HEK293 (cell line): Measurements from ENCODE around the gene PHLDB3.

Experiments
- CTCF ChIA-PET: fragments of 350-600 bp; formaldehyde crosslinking; extraction: SDS; loops from one replicate; lab custom pipeline; 2021; ENCODE audit warnings: antibody characterized with exemption; lab: Yijun Ruan, JAX
- POLR2A ChIA-PET: fragments of 300-600 bp; formaldehyde crosslinking; extraction: SDS; loops from one replicate; lab custom pipeline; 2020; ENCODE audit warnings: antibody characterized with exemption, inconsistent platforms; lab: Yijun Ruan, JAX
- H3K27ac ChIP-seq: fragments of 200-500 bp; sonication (Bioruptor generic); 2 replicates; pipeline ENCODE4 v1.5.1; 2014; ENCODE audit warnings: low read depth, low read length, control low read depth, inconsistent platforms; ENCODE audit errors: extremely low read depth
- H3K36me3 ChIP-seq, 2 experiments: fragments of 200-500 bp in 1 of 2; sonication (Bioruptor generic) in 1 of 2; 1 replicate in 1 of 2; 2 replicates in 1 of 2; pipeline ENCODE4 v1.5.1; 2014 to 2017; ENCODE audit warnings: inconsistent platforms in 2 of 2, low read length in 2 of 2; ENCODE audit not compliant: control insufficient read depth in 2 of 2, insufficient read depth in 1 of 2
- H3K4me1 ChIP-seq: fragments of 200-500 bp; sonication (Bioruptor generic); 2 replicates; pipeline ENCODE4 v1.5.1; 2014; ENCODE audit warnings: mild to moderate bottlenecking, low read length, inconsistent platforms; ENCODE audit not compliant: control insufficient read depth, insufficient read depth
- H3K4me3 ChIP-seq: 2 replicates; pipeline ENCODE4 v1.5.1; 2011; ENCODE audit warnings: low read depth, mild to moderate bottlenecking, control low read depth, low read length, moderate library complexity
- H3K9me3 ChIP-seq: fragments of 200-500 bp; sonication (Bioruptor generic); 2 replicates; pipeline ENCODE4 v1.5.1; 2014; ENCODE audit warnings: low read depth, low read length, inconsistent platforms; ENCODE audit not compliant: control insufficient read depth, insufficient read depth
- HIC1 ChIP-seq: fragments of 450-650 bp; formaldehyde crosslinking; IDR thresholded peaks from 2 replicates; pipeline ENCODE4 v1.5.1; 2016; ENCODE audit warnings: missing biosample characterization, missing genetic modification characterization
- KLF1 ChIP-seq: fragments of 450-650 bp; formaldehyde crosslinking; IDR thresholded peaks from 2 replicates; pipeline ENCODE4 v1.5.1; 2016; ENCODE audit warnings: missing biosample characterization, missing genetic modification characterization
- KLF8 ChIP-seq: fragments of 450-650 bp; formaldehyde crosslinking; IDR thresholded peaks from 2 replicates; pipeline ENCODE4 v1.5.1; 2016; ENCODE audit warnings: missing biosample characterization, missing genetic modification characterization
- PATZ1 ChIP-seq: fragments of 450-650 bp; formaldehyde crosslinking; IDR thresholded peaks from 2 replicates; pipeline ENCODE4 v1.5.1; 2016; ENCODE audit warnings: missing biosample characterization, missing genetic modification characterization
- ZBTB20 ChIP-seq: fragments of 450-650 bp; formaldehyde crosslinking; IDR thresholded peaks from 2 replicates; pipeline ENCODE4 v1.5.1; 2016; ENCODE audit warnings: missing biosample characterization, missing genetic modification characterization
- ZFHX2 ChIP-seq: fragments of 450-650 bp; formaldehyde crosslinking; conservative IDR thresholded peaks from 2 replicates; pipeline ENCODE4 v1.5.1; 2016; ENCODE audit warnings: missing biosample characterization, missing genetic modification characterization
- ZNF132 ChIP-seq: fragments of 450-650 bp; formaldehyde crosslinking; IDR thresholded peaks from 2 replicates; pipeline ENCODE4 v1.5.1; 2017; ENCODE audit warnings: missing biosample characterization, missing genetic modification characterization, borderline replicate concordance
- ZNF221 ChIP-seq: fragments of 450-650 bp; formaldehyde crosslinking; IDR thresholded peaks from 2 replicates; pipeline ENCODE4 v1.5.1; 2017; ENCODE audit warnings: missing biosample characterization, missing genetic modification characterization, borderline replicate concordance
- ZNF24 ChIP-seq: fragments of 450-650 bp; formaldehyde crosslinking; IDR thresholded peaks from 2 replicates; pipeline ENCODE4 v1.5.1; 2016; ENCODE audit warnings: missing biosample characterization, missing genetic modification characterization
- ZNF248 ChIP-seq: fragments of 450-650 bp; formaldehyde crosslinking; IDR thresholded peaks from 2 replicates; pipeline ENCODE4 v1.5.1; 2017; ENCODE audit warnings: missing biosample characterization, missing genetic modification characterization
- ZNF335 ChIP-seq: fragments of 450-650 bp; formaldehyde crosslinking; conservative IDR thresholded peaks from 2 replicates; pipeline ENCODE4 v1.5.1; 2016; ENCODE audit warnings: missing biosample characterization, missing genetic modification characterization
- ZNF341 ChIP-seq: fragments of 450-650 bp; formaldehyde crosslinking; IDR thresholded peaks from 2 replicates; pipeline ENCODE4; 2016; ENCODE audit warnings: low read depth, missing biosample characterization, missing genetic modification characterization
- ZNF518A ChIP-seq: fragments of 450-650 bp; formaldehyde crosslinking; conservative IDR thresholded peaks from 2 replicates; pipeline ENCODE4 v1.5.1; 2016; ENCODE audit warnings: low read depth, missing biosample characterization, missing genetic modification characterization
- ZNF555 ChIP-seq: fragments of 450-650 bp; formaldehyde crosslinking; conservative IDR thresholded peaks from 2 replicates; pipeline ENCODE4 v1.5.1; 2017; ENCODE audit warnings: missing biosample characterization, mild to moderate bottlenecking, missing genetic modification characterization, inconsistent platforms
- ZNF561 ChIP-seq: fragments of 450-650 bp; IDR thresholded peaks from 2 replicates; pipeline ENCODE4 v1.5.1; 2018; ENCODE audit warnings: missing biosample characterization, missing genetic modification characterization, borderline replicate concordance
- ZNF596 ChIP-seq: fragments of 450-650 bp; IDR thresholded peaks from 2 replicates; pipeline ENCODE4 v1.5.0; 2018; ENCODE audit warnings: missing biosample characterization, mild to moderate bottlenecking, missing genetic modification characterization, moderate library complexity
- ZNF600 ChIP-seq: fragments of 450-650 bp; formaldehyde crosslinking; IDR thresholded peaks from 2 replicates; pipeline ENCODE4 v1.5.1; 2016; ENCODE audit warnings: missing biosample characterization, missing genetic modification characterization
- ZNF610 ChIP-seq: fragments of 450-650 bp; formaldehyde crosslinking; IDR thresholded peaks from 2 replicates; pipeline ENCODE4 v1.5.1; 2016; ENCODE audit warnings: missing biosample characterization, missing genetic modification characterization, borderline replicate concordance
- ZNF626 ChIP-seq: fragments of 450-650 bp; sonication (Bioruptor Pico); formaldehyde crosslinking; IDR thresholded peaks from 2 replicates; pipeline ENCODE4 v1.5.1; 2018; ENCODE audit warnings: missing biosample characterization, missing genetic modification characterization, inconsistent platforms
- ZNF704 ChIP-seq: fragments of 450-650 bp; formaldehyde crosslinking; IDR thresholded peaks from 2 replicates; pipeline ENCODE4 v1.5.1; 2016; ENCODE audit warnings: missing biosample characterization, missing genetic modification characterization
- ZNF777 ChIP-seq: fragments of 450-650 bp; formaldehyde crosslinking; IDR thresholded peaks from 2 replicates; pipeline ENCODE4 v1.5.1; 2017; ENCODE audit warnings: missing biosample characterization, missing genetic modification characterization, borderline replicate concordance

The PHLDB3 gene

GRCh38 chr19:43525836-43526771, 21.6 kb upstream of the PHLDB3 start (continued):
- TF ChIP-seq PATZ1 (tag by site-specific recombination) (0 out of 2 replicates have a peak, but pooled peaks have one; percentile 39), ZBTB20 (tag by site-specific recombination) (peak; percentile 92; the same call in 1 of the 2 replicates), HIC1 (tag by site-specific recombination) (0 out of 2 replicates have a peak, but pooled peaks have one; percentile 22), ZNF555 (tag by site-specific recombination) (no peak), ZNF341 (tag by site-specific recombination) (0 out of 2 replicates have a peak, but pooled peaks have one; percentile 8)
- TF ChIP-seq, all 188 proteins: peak for 9

- H3K27ac ChIP-seq: 0 out of 2 replicates have a peak overlapping the region, but pooled peaks have one; percentile 14
- H3K4me3 ChIP-seq: no peak overlapping the region
- CTCF ChIA-PET: interaction anchor here (0.5 to 14.5 kb wide), 15 partner anchors 11 to 416 kb away, joined by 3 to 749 read pairs (median 5); partner anchors contain the start of genes IRGQ, PHLDB3 and XRCC1
- TF ChIP-seq ZNF777 (tag by site-specific recombination) (no peak; the same call in 1 of the 2 replicates), ZNF626 (tag by site-specific recombination) (no peak), ZNF221 (tag by site-specific recombination) (no peak), ZNF561 (tag by site-specific recombination) (no peak; the same call in 1 of the 2 replicates), ZNF610 (tag by site-specific recombination) (no peak), ZNF596 (tag by site-specific recombination) (peak; percentile 3; the same call in 1 of the 2 replicates), ZNF248 (tag by site-specific recombination) (no peak), ZNF600 (tag by site-specific recombination) (no peak), ZNF132 (tag by site-specific recombination) (no peak), ZFHX2 (tag by site-specific recombination) (peak; percentile 70), ZNF335 (tag by site-specific recombination) (peak; percentile 32), KLF8 (tag by site-specific recombination) (0 out of 2 replicates have a peak, but pooled peaks have one; percentile 37), KLF1 (no peak), ZNF704 (tag by site-specific recombination) (no peak), ZNF518A (no peak), ZNF341 (tag by site-specific recombination) (no peak), ZNF24 (no peak)
These were observed 20.6 kb upstream of the PHLDB3 start for GRCh38 chr19:43524922-43525835.

More at GRCh38 chr19:43524922-43525835, 20.6 kb upstream of the PHLDB3 start:
- peaks cover 0 to 13% of the 10 kb centered on the region in 2 experiments; a peak in 1 of 3 replicates for H3K36me3 ChIP-seq
- peaks cover 30% of the 10 kb centered on the region for H3K4me1 ChIP-seq
- POLR2A ChIA-PET: interaction anchor here (0.6 to 1.8 kb wide), 5 partner anchors 8 to 105 kb away, joined by 3 to 10 read pairs (median 3); partner anchors contain the start of gene ZNF575
- no peaks in the 10 kb centered on the region for H3K9me3 ChIP-seq
